OCI-M2 (cell line): Measurements from ENCODE around the gene DSC1.
"Not testable (repeated sequence)": the region's sequence is repeated elsewhere in the genome, so short reads cannot be mapped to it uniquely, and the experiment has no call there.

Experiments used
- DNase-seq: peaks from one replicate; lab custom pipeline; 2025; ENCODE audit not compliant: unreplicated experiment; lab: John Stamatoyannopoulos, UW

DSC1 gene

GRCh38 chr18:31162825-31163435, at the start of gene DSC1:
TSS of gene DSC1 (minus strand) at chr18:31162856. CDS start at chr18:31162594, 262 bp downstream.
- no peak for DNase-seq

GRCh38 chr18:31211047-31211446, 48.4 kb upstream of the DSC1 start:
- no peak for DNase-seq

GRCh38 chr18:31209041-31209440, 46.4 kb upstream of the DSC1 start:
- DNase-seq, result no peak

GRCh38 chr18:31207391-31207790, 44.7 kb upstream of the DSC1 start:
- no peak for DNase-seq

GRCh38 chr18:31206787-31207381, 44.2 kb upstream of the DSC1 start:
- DNase-seq, result no peak

GRCh38 chr18:31206071-31206470, 43.4 kb upstream of the DSC1 start:
- DNase-seq, result no peak

- DNase-seq, result no peak
These were observed 42.6 kb upstream of the DSC1 start for GRCh38 chr18:31205273-31205672.

GRCh38 chr18:31204833-31205232, 42.2 kb upstream of the DSC1 start:
- no peak for DNase-seq

- no peak for DNase-seq
These were observed 41.5 kb upstream of the DSC1 start for GRCh38 chr18:31204166-31204565.

- DNase-seq, result no peak
These were observed 41.1 kb upstream of the DSC1 start for GRCh38 chr18:31203794-31204148.

- DNase-seq, result peak; percentile 5
These were observed 40.6 kb upstream of the DSC1 start for GRCh38 chr18:31203096-31203793.

- no peak for DNase-seq
These were observed 36.6 kb upstream of the DSC1 start for GRCh38 chr18:31199190-31199769.

- DNase-seq, result no peak
These were observed 35.0 kb upstream of the DSC1 start for GRCh38 chr18:31197676-31198075.

- no peak for DNase-seq
These were observed 32.4 kb upstream of the DSC1 start for GRCh38 chr18:31195063-31195462.

- DNase-seq, result no peak
These were observed 29.6 kb upstream of the DSC1 start for GRCh38 chr18:31192086-31192776.

GRCh38 chr18:31190919-31191318, 28.3 kb upstream of the DSC1 start:
- DNase-seq, result no peak

- DNase-seq, result no peak
These were observed 27.1 kb upstream of the DSC1 start for GRCh38 chr18:31189757-31190156.

- no peak for DNase-seq
These were observed 22.7 kb upstream of the DSC1 start for GRCh38 chr18:31185186-31185950.

- no peak for DNase-seq
These were observed 20.6 kb upstream of the DSC1 start for GRCh38 chr18:31183302-31183701.

- DNase-seq, result not testable (repeated sequence)
These were observed 14.7 kb upstream of the DSC1 start for GRCh38 chr18:31177369-31177768.

- no peak for DNase-seq
These were observed 13.9 kb upstream of the DSC1 start for GRCh38 chr18:31176531-31176930.
